Measurements from ENCODE around the gene HAPLN3.
"Not testable (repeated sequence)": the region's sequence is repeated elsewhere in the genome, so short reads cannot be mapped to it uniquely, and the experiment has no call there.

HAPLN3 gene

GRCh38 chr15:88894819-88895767 lies at the start of gene HAPLN3:
Gene HAPLN3, minus strand, starts transcription at chr15:88895544. Its CDS starts 8,246 bp downstream, at chr15:88887298.
- in situ Hi-C loops (cut with MboI; ENCODE audit: low sequenced_read_pairs), result no loop called here

GRCh38 chr15:88940110-88940675 lies 44.8 kb upstream of the HAPLN3 start:
- in situ Hi-C loops (cut with MboI; ENCODE audit: low sequenced_read_pairs), result no loop called here

- in situ Hi-C loops (cut with MboI; ENCODE audit: low sequenced_read_pairs), result no loop called here
Measured at GRCh38 chr15:88939486-88939806, 44.1 kb upstream of the HAPLN3 start.

- in situ Hi-C loops (cut with MboI; ENCODE audit: low sequenced_read_pairs), result no loop called here
Measured at GRCh38 chr15:88938802-88939485, 43.6 kb upstream of the HAPLN3 start.

- in situ Hi-C loops (cut with MboI; ENCODE audit: low sequenced_read_pairs), result not testable (repeated sequence)
Measured at GRCh38 chr15:88934449-88934848, 39.1 kb upstream of the HAPLN3 start.

GRCh38 chr15:88932875-88933330 lies 37.6 kb upstream of the HAPLN3 start:
- in situ Hi-C loops (cut with MboI; ENCODE audit: low sequenced_read_pairs), result no loop called here

GRCh38 chr15:88932271-88932874 lies 37.0 kb upstream of the HAPLN3 start:
- in situ Hi-C loops (cut with MboI; ENCODE audit: low sequenced_read_pairs), result no loop called here

GRCh38 chr15:88930579-88930978 lies 35.2 kb upstream of the HAPLN3 start:
- in situ Hi-C loops (cut with MboI; ENCODE audit: low sequenced_read_pairs), result no loop called here

- in situ Hi-C loops (cut with MboI; ENCODE audit: low sequenced_read_pairs), result not testable (repeated sequence)
Measured at GRCh38 chr15:88929358-88930098, 34.2 kb upstream of the HAPLN3 start.

- in situ Hi-C loops (cut with MboI; ENCODE audit: low sequenced_read_pairs), result not testable (repeated sequence)
Measured at GRCh38 chr15:88928192-88928591, 32.8 kb upstream of the HAPLN3 start.

- in situ Hi-C loops (cut with MboI; ENCODE audit: low sequenced_read_pairs), result not testable (repeated sequence)
Measured at GRCh38 chr15:88925648-88926047, 30.3 kb upstream of the HAPLN3 start.

GRCh38 chr15:88920892-88921435 lies 25.6 kb upstream of the HAPLN3 start:
- in situ Hi-C loops (cut with MboI; ENCODE audit: low sequenced_read_pairs), result loop anchor here (25.0 kb wide), 1 partner anchor 266 kb away; no protein-coding TSS in a partner anchor

GRCh38 chr15:88920186-88920891 lies 25.0 kb upstream of the HAPLN3 start:
- in situ Hi-C loops (cut with MboI; ENCODE audit: low sequenced_read_pairs), result loop anchor here (25.0 kb wide), 1 partner anchor 267 kb away; no protein-coding TSS in a partner anchor

- in situ Hi-C loops (cut with MboI; ENCODE audit: low sequenced_read_pairs), result loop anchor here (25.0 kb wide), 1 partner anchor 269 kb away; no protein-coding TSS in a partner anchor
Measured at GRCh38 chr15:88918738-88919137, 23.4 kb upstream of the HAPLN3 start.

- in situ Hi-C loops (cut with MboI; ENCODE audit: low sequenced_read_pairs), result loop anchor here (25.0 kb wide), 1 partner anchor 270 kb away; no protein-coding TSS in a partner anchor
Measured at GRCh38 chr15:88917760-88918159, 22.4 kb upstream of the HAPLN3 start.

- in situ Hi-C loops (cut with MboI; ENCODE audit: low sequenced_read_pairs), result loop anchor here (25.0 kb wide), 1 partner anchor 272 kb away; no protein-coding TSS in a partner anchor
Measured at GRCh38 chr15:88915354-88915753, 20.0 kb upstream of the HAPLN3 start.

GRCh38 chr15:88913850-88914169 lies 18.5 kb upstream of the HAPLN3 start:
- in situ Hi-C loops (cut with MboI; ENCODE audit: low sequenced_read_pairs), result loop anchor here (25.0 kb wide), 1 partner anchor 273 kb away; no protein-coding TSS in a partner anchor

- in situ Hi-C loops (cut with MboI; ENCODE audit: low sequenced_read_pairs), result loop anchor here (25.0 kb wide), 1 partner anchor 274 kb away; no protein-coding TSS in a partner anchor
Measured at GRCh38 chr15:88913017-88913849, 17.9 kb upstream of the HAPLN3 start, which contains the start of gene MFGE8. Gene MFGE8, minus strand, starts transcription at chr15:88913379. Its CDS starts 60 bp downstream, at chr15:88913319.

All from HL-60/S4 (cell line).